ENCODE results near the gene PNPLA6. TPM values are rescaled to one million over a fixed set of nuclear protein-coding genes. Genes with fewer than 3 reads are reported as not detected.

PNPLA6 gene
- total and polyA plus RNA-seq, 9 of the 15 experiments (the other 6 are each of a cell fraction or from before 2014, with no cell fraction given) = 0.07 to 30.2 (median 8.3) TPM

GRCh38 chr19:7509625-7510024 lies 25.9 kb upstream of the PNPLA6 start:
- no peak overlapping the region for H3K4me3 ChIP-seq
- intact Hi-C loops (cut with micrococcal nuclease) = no loop called here
- H2AFZ ChIP-seq (ENCODE audit: low read depth, low read length) = no peak overlapping the region
- no peak overlapping the region for H3K27ac ChIP-seq (ENCODE audit: extremely low read depth, low read depth, low read length)
- ATAC-seq (no peak), FAIRE-seq (peak; percentile 35), DNase-seq (ENCODE audit: extremely low read depth in 1 of 4, low spot score in 3 of 4) (peak in 1 of 4 experiments; percentile 76)
- 0% methylated on average over 3 of the region's 3 CpGs for WGBS (ENCODE audit: insufficient coverage, low coverage, missing lambda C conversion rate)
- H3K36me3 ChIP-seq (ENCODE audit: control insufficient read depth, insufficient read depth, low read length) = no peaks in the 10 kb centered on the region
- in situ Hi-C loops (cut with MboI) = no loop called here
- H3K9me1 ChIP-seq (ENCODE audit: control insufficient read depth, insufficient read depth, low read length) = no peaks in the 10 kb centered on the region
- no peaks in the 10 kb centered on the region for H3K79me2 ChIP-seq (ENCODE audit: control insufficient read depth, insufficient read depth, low read length)
- ChIA-PET CTCF (ENCODE audit: low intra/inter-chr PET ratio) (no interaction called here), POLR2A (interaction anchor here (1.6 kb wide), 1 partner anchor 13 kb away, joined by 4 read pairs; no protein-coding TSS in a partner anchor)
- H3K9me3 ChIP-seq (replicated peaks; ENCODE audit: control insufficient read depth, insufficient read depth, low read depth, low read length) = no peaks in the 10 kb centered on the region
- no peak overlapping the region for H3K9ac ChIP-seq (ENCODE audit: insufficient read depth in 1 of 2, low read depth in 2 of 2, low read length in 2 of 2)
- H3K27me3 ChIP-seq (ENCODE audit: control insufficient read depth in 2 of 2, insufficient read depth in 2 of 2, low read length in 2 of 2) = no peaks in the 10 kb centered on the region
- H3K4me2 ChIP-seq (ENCODE audit: insufficient read depth, low read length) = no peak overlapping the region
- H4K20me1 ChIP-seq (replicated peaks; ENCODE audit: control insufficient read depth, insufficient read depth, low read length) = no peaks in the 10 kb centered on the region
- BruUV-seq (replicated peaks) = no TSS peak
- peaks cover 24 to 35% of the 10 kb centered on the region in 2 experiments for H3K4me1 ChIP-seq (replicated peaks in 1 of 2; ENCODE audit: control insufficient read depth in 2 of 2, insufficient read depth in 2 of 2, low read length in 2 of 2)
- TF ChIP-seq ZFPM2 (CRISPR knock-in tag; IDR thresholded peaks at IDR 0.05) = no peak
- no peak for TF ChIP-seq NR2C1 (IDR thresholded peaks at IDR 0.05)
- peak; percentile 49; the same call in 1 of the 2 replicates for TF ChIP-seq NR2C1 (tag; IDR thresholded peaks at IDR 0.05)
- TF ChIP-seq, protein P1, sequence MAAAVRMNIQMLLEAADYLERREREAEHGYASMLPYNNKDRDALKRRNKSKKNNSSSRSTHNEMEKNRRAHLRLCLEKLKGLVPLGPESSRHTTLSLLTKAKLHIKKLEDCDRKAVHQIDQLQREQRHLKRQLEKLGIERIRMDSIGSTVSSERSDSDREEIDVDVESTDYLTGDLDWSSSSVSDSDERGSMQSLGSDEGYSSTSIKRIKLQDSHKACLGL (CRISPR knock-in tag; IDR thresholded peaks at IDR 0.05; ENCODE audit: borderline replicate concordance, poor library complexity, severe bottlenecking) = no peak
- 0 out of 2 replicates have a peak, but pooled peaks have one; percentile 50 for TF ChIP-seq HDAC2 (IDR thresholded peaks at IDR 0.05)
- TF ChIP-seq MCM2 (IDR thresholded peaks at IDR 0.05; ENCODE audit: low read depth) = no peak
- peak; percentile 60; the same call in 1 of the 2 replicates for TF ChIP-seq DMBX1 (CRISPR knock-in tag; IDR thresholded peaks at IDR 0.05; ENCODE audit: borderline replicate concordance)
- no peak for TF ChIP-seq ZNF41 (CRISPR knock-in tag; conservative IDR thresholded peaks at IDR 0.05)
- no peak for TF ChIP-seq YBX1 (IDR thresholded peaks at IDR 0.05)
- no peak for TF ChIP-seq KLF1 (tag; IDR thresholded peaks at IDR 0.05)
- TF ChIP-seq PRMT5 (CRISPR knock-in tag; IDR thresholded peaks at IDR 0.05) = peak; percentile 94
- TF ChIP-seq ZBTB26 (CRISPR knock-in tag; IDR thresholded peaks at IDR 0.05) = no peak
- 0 out of 2 replicates have a peak, but pooled peaks have one; percentile 5 for TF ChIP-seq JUND (IDR thresholded peaks at IDR 0.05; ENCODE audit: borderline replicate concordance, low read depth, low read length)
- no peak for TF ChIP-seq JUND (tag; IDR thresholded peaks at IDR 0.05; ENCODE audit: borderline replicate concordance, low read depth, low read length)
- peak; percentile 48 for TF ChIP-seq MEIS2 (IDR thresholded peaks at IDR 0.05; ENCODE audit: partially characterized antibody)
- TF ChIP-seq HNRNPL (IDR thresholded peaks at IDR 0.05; ENCODE audit: low read depth, low read length) = no peak
- TF ChIP-seq, protein P2, sequence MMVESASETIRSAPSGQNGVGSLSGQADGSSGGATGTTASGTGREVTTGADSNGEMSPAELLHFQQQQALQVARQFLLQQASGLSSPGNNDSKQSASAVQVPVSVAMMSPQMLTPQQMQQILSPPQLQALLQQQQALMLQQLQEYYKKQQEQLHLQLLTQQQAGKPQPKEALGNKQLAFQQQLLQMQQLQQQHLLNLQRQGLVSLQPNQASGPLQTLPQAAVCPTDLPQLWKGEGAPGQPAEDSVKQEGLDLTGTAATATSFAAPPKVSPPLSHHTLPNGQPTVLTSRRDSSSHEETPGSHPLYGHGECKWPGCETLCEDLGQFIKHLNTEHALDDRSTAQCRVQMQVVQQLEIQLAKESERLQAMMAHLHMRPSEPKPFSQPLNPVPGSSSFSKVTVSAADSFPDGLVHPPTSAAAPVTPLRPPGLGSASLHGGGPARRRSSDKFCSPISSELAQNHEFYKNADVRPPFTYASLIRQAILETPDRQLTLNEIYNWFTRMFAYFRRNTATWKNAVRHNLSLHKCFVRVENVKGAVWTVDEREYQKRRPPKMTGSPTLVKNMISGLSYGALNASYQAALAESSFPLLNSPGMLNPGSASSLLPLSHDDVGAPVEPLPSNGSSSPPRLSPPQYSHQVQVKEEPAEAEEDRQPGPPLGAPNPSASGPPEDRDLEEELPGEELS (CRISPR knock-in tag; IDR thresholded peaks at IDR 0.05; ENCODE audit: borderline replicate concordance) = 0 out of 2 replicates have a peak, but pooled peaks have one; percentile 48
- TF ChIP-seq FOXA1 (IDR thresholded peaks at IDR 0.05; ENCODE audit: borderline replicate concordance) = no peak
- no peak for TF ChIP-seq MBD1 (CRISPR knock-in tag; IDR thresholded peaks at IDR 0.05)
